CD14-positive monocyte (primary cell): ENCODE measurements around the gene UBL4A. TPM values are rescaled to one million over a fixed set of nuclear protein-coding genes. Genes with fewer than 3 reads are reported as not detected.

ENCODE experiments used
- DNase-seq, 3 donors: peaks; one replicate each; pipeline ENCODE4 v3.0.0-alpha.2; 2011 to 2022
- H2AFZ ChIP-seq: 2 replicates; pipeline ENCODE4 v1.6.0; 2012; ENCODE audit warnings: mild to moderate bottlenecking, low read depth, low read length, inconsistent platforms; ENCODE audit not compliant: insufficient read depth, poor library complexity, severe bottlenecking
- H3K27ac ChIP-seq, 2 donors: 1 replicate in 1 of 2; 2 replicates in 1 of 2; pipeline ENCODE4 v1.5.1; 2012 to 2013; ENCODE audit warnings: low read length in 2 of 2, control low read depth in 1 of 2, inconsistent platforms in 1 of 2, low read depth in 1 of 2, mild to moderate bottlenecking in 1 of 2
- H3K27me3 ChIP-seq, 2 donors: one replicate each; pipeline versions ENCODE4 v1.6.0 to v1.6.1; 2011 to 2013; ENCODE audit warnings: low read length in 2 of 2; ENCODE audit not compliant: control insufficient read depth in 2 of 2, insufficient read depth in 2 of 2
- H3K36me3 ChIP-seq, 2 donors: replicated peaks in 1 of 2; 1 replicate in 1 of 2; 2 replicates in 1 of 2; pipeline versions ENCODE4 v1.5.1 to v1.6.1; 2012 to 2013; ENCODE audit warnings: low read length in 2 of 2, control low read depth in 1 of 2, inconsistent platforms in 1 of 2, mild to moderate bottlenecking in 1 of 2; ENCODE audit not compliant: insufficient read depth in 2 of 2, control insufficient read depth in 1 of 2
- H3K4me1 ChIP-seq, 2 donors: 1 replicate in 1 of 2; 2 replicates in 1 of 2; pipeline versions ENCODE4 v1.5.1 to v1.6.1; 2012 to 2013; ENCODE audit warnings: low read length in 2 of 2, control low read depth in 1 of 2, inconsistent platforms in 1 of 2, mild to moderate bottlenecking in 1 of 2, moderate library complexity in 1 of 2; ENCODE audit not compliant: insufficient read depth in 2 of 2, control insufficient read depth in 1 of 2
- H3K4me2 ChIP-seq: replicated peaks from 2 replicates; pipeline ENCODE3; 2012; ENCODE audit warnings: low read length, moderate library complexity, mild to moderate bottlenecking; ENCODE audit not compliant: poor library complexity, severe bottlenecking; ENCODE audit errors: extremely low read depth
- H3K4me3 ChIP-seq, 3 experiments: fragments of 200-600 bp in 1 of 3; sonication (generic) in 1 of 3; replicated peaks in 1 of 3; 1 replicate in 2 of 3; 2 replicates in 1 of 3; pipeline ENCODE4 v1.5.1; 2011 to 2013; ENCODE audit warnings: low read length in 3 of 3, mild to moderate bottlenecking in 3 of 3, control low read depth in 2 of 3, low read depth in 2 of 3, inconsistent platforms in 1 of 3, moderate library complexity in 1 of 3
- H3K79me2 ChIP-seq: 2 replicates; pipeline ENCODE4 v1.6.0; 2012; ENCODE audit warnings: mild to moderate bottlenecking, control low read depth, inconsistent platforms, low read length, moderate library complexity; ENCODE audit not compliant: insufficient read depth
- H3K9ac ChIP-seq: 2 replicates; pipeline ENCODE4 v1.6.0; 2017; ENCODE audit warnings: low read length, mild to moderate bottlenecking; ENCODE audit not compliant: insufficient read depth, poor library complexity, severe bottlenecking
- H3K9me3 ChIP-seq, 2 donors: replicated peaks in 1 of 2; 1 replicate in 1 of 2; 2 replicates in 1 of 2; pipeline versions ENCODE4 v1.5.1 to v1.6.1; 2012 to 2013; ENCODE audit warnings: low read length in 2 of 2, control low read depth in 1 of 2; ENCODE audit not compliant: control insufficient read depth in 1 of 2, insufficient read depth in 1 of 2
- H4K20me1 ChIP-seq: 2 replicates; pipeline ENCODE4 v1.6.0; 2012; ENCODE audit warnings: mild to moderate bottlenecking, low read length, control low read depth, moderate library complexity; ENCODE audit not compliant: insufficient read depth
- H3K27ac Mint-ChIP-seq, 7 donors: one replicate each; pipeline ENCODE4 v1.8.0; 2020; ENCODE audit warnings: mild to moderate bottlenecking in 7 of 7, mixed read lengths in 7 of 7, moderate library complexity in 6 of 7, inconsistent platforms in 2 of 7
- H3K27me3 Mint-ChIP-seq, 3 donors: one replicate each; pipeline ENCODE4 v1.8.0; 2021 to 2022; ENCODE audit warnings: low read depth in 3 of 3, mild to moderate bottlenecking in 3 of 3, mixed read lengths in 3 of 3, moderate library complexity in 3 of 3, inconsistent platforms in 1 of 3
- H3K36me3 Mint-ChIP-seq, 2 donors: one replicate each; pipeline ENCODE4 v1.8.0; 2020; ENCODE audit warnings: mixed read lengths in 2 of 2, inconsistent platforms in 1 of 2, mild to moderate bottlenecking in 1 of 2
- H3K4me1 Mint-ChIP-seq: one replicate; pipeline ENCODE4 v1.8.0; 2020; ENCODE audit warnings: mild to moderate bottlenecking, mixed read lengths
- H3K4me3 Mint-ChIP-seq, 2 donors: one replicate each; pipeline ENCODE4 v1.8.0; 2020; ENCODE audit warnings: mild to moderate bottlenecking in 2 of 2, mixed read lengths in 2 of 2, moderate library complexity in 1 of 2
- H3K9me3 Mint-ChIP-seq, 7 donors: one replicate each; pipeline ENCODE4 v1.8.0; 2020 to 2022; ENCODE audit warnings: mixed read lengths in 7 of 7, mild to moderate bottlenecking in 6 of 7, moderate library complexity in 6 of 7, inconsistent platforms in 2 of 7
- CTCF ChIP-seq: fragments of 200-600 bp; IDR thresholded peaks from one replicate; pipeline ENCODE4 v1.8.0; 2022; ENCODE audit warnings: antibody characterized with exemption, mild to moderate bottlenecking
- WGBS: methylation state at CpG from one replicate; pipeline ENCODE4 v1.1.5; 2013; ENCODE audit warnings: missing lambda C conversion rate; ENCODE audit not compliant: insufficient coverage; 5-methylcytosine and 5-hydroxymethylcytosine counted together
- intact Hi-C, 2 donors: fragments of 100-400 bp; cut with micrococcal nuclease; formaldehyde crosslinking; loops; one replicate each; pipeline versions ENCODE4 v1.15.0 to v1.15.1; 2023
- polyA plus RNA-seq, 3 donors: library from polyadenylated mRNA; depleted of rRNA in 1 of 3; unstranded in 2 of 3; stranded (reverse) in 1 of 3; fragments of 300-500 nt in 2 of 3; fragments of >200 nt in 1 of 3; fragmentation: Illumina TruSeq in 2 of 3; gene quantifications; 1 replicate in 2 of 3; 2 replicates in 1 of 3; pipeline ENCODE4 v1.2.3, GENCODE V29; 2012 to 2021

UBL4A gene
- polyA plus RNA-seq, 3 donors: 27.9 to 29.0 (median 28.1) TPM

DNA sequence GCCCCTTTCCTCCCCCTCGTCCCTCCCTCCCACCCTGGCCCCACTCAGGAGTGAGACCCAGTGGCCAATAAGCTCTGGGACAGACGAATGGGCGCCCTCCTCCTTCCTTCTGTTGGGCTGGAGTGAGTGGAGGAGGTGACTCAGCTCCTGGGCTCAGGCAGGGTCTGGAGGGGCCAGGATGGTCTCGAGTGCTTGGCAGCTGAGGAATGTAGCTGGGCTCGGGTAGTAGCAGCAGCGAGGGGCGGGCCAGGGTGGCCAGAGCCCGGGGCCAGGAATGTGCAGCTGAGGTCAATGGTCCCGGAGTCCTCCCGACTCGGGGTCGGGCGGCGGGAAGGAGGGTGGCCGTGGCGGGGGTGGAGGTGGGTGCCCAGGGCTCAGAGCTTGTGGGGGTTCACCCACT, 45.2 kb upstream of the UBL4A start:
- H3K4me2 ChIP-seq: no peak overlapping the region
- H3K36me3 ChIP-seq: peaks cover 44 to 52% of the 10 kb centered on the region in 2 donors
- Mint-ChIP-seq H3K4me3 (no peak overlapping the region), H3K9me3 (peaks cover 0 to 1% (median 0%) of the 10 kb centered on the region in 7 donors), H3K27me3 (peaks cover 0 to 12% (median 0%) of the 10 kb centered on the region in 3 donors), H3K4me1 (peaks cover 10% of the 10 kb centered on the region), H3K27ac (peak overlapping the region in 1 of 7 donors; percentile 77), H3K36me3 (peaks cover 28 to 48% of the 10 kb centered on the region in 2 donors)
- no peak overlapping the region for H3K27ac ChIP-seq
- intact Hi-C loops: loop anchor here (5.0 kb wide), 2 partner anchors 134 to 159 kb away; partner anchors contain the start of genes FLNA (in 1 of the 2) and RPL10 (in 1 of the 2)
- peaks cover 9% of the 10 kb centered on the region for H3K79me2 ChIP-seq
- H3K4me1 ChIP-seq: peaks cover 17% of the 10 kb centered on the region in 2 donors
- no peaks in the 10 kb centered on the region for H3K9me3 ChIP-seq
- WGBS: no CpG with 5 or more reads among the region's 16 CpGs
- no peak overlapping the region for H3K4me3 ChIP-seq
- H2AFZ ChIP-seq: no peak overlapping the region
- no peak for DNase-seq
- H3K27me3 ChIP-seq: no peaks in the 10 kb centered on the region
- H4K20me1 ChIP-seq: peaks cover 27% of the 10 kb centered on the region
- no peak overlapping the region for H3K9ac ChIP-seq
- TF ChIP-seq CTCF: no peak

DNA sequence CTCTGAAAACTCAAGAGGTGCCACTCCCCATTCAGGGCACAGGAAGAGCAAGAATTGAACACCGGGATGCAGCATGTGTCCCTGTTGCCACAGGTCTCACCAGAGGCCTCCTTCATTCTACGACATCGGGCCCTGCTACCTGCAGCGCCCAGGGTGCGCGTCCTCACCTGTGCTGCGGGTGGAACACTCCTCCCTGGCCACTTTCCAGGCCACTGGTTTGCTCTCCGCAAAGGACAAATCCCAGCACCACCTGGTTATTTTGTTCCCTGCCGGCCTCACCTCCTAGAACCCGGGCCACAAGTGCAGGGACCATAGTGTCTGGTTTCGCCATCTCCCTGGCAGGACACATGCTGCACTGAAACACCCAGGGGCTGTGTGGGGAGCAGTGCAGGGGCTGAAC, 43.9 kb upstream of the UBL4A start:
- 94% methylated on average over 6 of the region's 11 CpGs for WGBS
- peaks cover 17% of the 10 kb centered on the region in 2 donors for H3K4me1 ChIP-seq
- no peaks in the 10 kb centered on the region for H3K27me3 ChIP-seq
- Mint-ChIP-seq H3K36me3 (peaks cover 21 to 38% of the 10 kb centered on the region in 2 donors), H3K4me1 (peaks cover 13% of the 10 kb centered on the region), H3K27me3 (peaks cover 0 to 14% (median 0%) of the 10 kb centered on the region in 3 donors), H3K4me3 (no peak overlapping the region), H3K9me3 (peaks cover 0 to 1% (median 0%) of the 10 kb centered on the region in 7 donors), H3K27ac (no peak overlapping the region)
- H3K4me2 ChIP-seq: no peak overlapping the region
- H3K79me2 ChIP-seq: no peaks in the 10 kb centered on the region
- H3K9me3 ChIP-seq: no peaks in the 10 kb centered on the region
- no peak overlapping the region for H2AFZ ChIP-seq
- TF ChIP-seq CTCF: no peak
- no peak overlapping the region for H3K4me3 ChIP-seq
- no peak for DNase-seq
- H3K36me3 ChIP-seq: peaks cover 39 to 41% of the 10 kb centered on the region in 2 donors
- intact Hi-C loops: loop anchor here (5.0 kb wide), 2 partner anchors 133 to 158 kb away; partner anchors contain the start of genes FLNA (in 1 of the 2) and RPL10 (in 1 of the 2)
- H3K27ac ChIP-seq: no peak overlapping the region
- peaks cover 27% of the 10 kb centered on the region for H4K20me1 ChIP-seq
- no peak overlapping the region for H3K9ac ChIP-seq
